WI38 (cell line): Measurements from ENCODE around the gene CCDC63.
A peak's percentile ranks its signal among the peaks of the same experiment; 100 is the strongest.

Experiments
- H3K4me3 ChIP-seq: 2 replicates; pipeline ENCODE4 v1.5.1; 2011; ENCODE audit warnings: low read depth, mild to moderate bottlenecking, control low read depth, low read length
- CTCF ChIP-seq: IDR thresholded peaks from 2 replicates; pipeline ENCODE4 v1.5.1; 2012; ENCODE audit warnings: low read depth, mild to moderate bottlenecking, control low read depth, low read length

CCDC63 gene

GRCh38 chr12:110821917-110822316, 24.9 kb upstream of the CCDC63 start:
- H3K4me3 ChIP-seq = no peak overlapping the region
- TF ChIP-seq CTCF = no peak

DNA sequence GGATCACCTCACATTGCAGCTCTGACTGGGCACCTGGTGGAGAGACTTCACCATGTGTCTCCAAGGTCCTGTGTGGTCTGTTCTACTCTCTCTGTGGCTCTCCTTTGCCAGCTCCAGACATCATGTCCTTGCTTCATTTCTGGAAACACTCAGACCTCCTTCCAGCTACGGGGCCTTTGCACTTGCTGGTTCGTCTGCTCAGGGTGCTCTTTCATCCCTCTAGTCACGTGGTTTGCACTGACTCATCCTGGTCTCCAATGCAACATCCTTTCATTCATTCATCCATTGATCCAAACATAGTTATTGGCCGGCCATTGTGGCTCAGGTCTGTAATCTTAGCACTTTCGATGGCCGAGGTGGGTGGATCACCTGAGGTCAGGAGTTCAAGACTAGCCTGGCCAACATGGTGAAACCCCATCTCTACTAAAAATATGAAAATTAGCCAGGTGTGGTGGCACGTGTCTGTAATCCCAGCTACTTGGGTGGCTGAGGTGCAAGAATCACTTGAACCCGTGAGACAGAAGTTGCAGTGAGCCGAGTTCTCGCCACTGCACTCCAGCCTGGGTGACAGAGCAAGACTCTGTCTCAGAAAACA, 23.9 kb upstream of the CCDC63 start:
- no peak overlapping the region for H3K4me3 ChIP-seq
- no peak for TF ChIP-seq CTCF

DNA sequence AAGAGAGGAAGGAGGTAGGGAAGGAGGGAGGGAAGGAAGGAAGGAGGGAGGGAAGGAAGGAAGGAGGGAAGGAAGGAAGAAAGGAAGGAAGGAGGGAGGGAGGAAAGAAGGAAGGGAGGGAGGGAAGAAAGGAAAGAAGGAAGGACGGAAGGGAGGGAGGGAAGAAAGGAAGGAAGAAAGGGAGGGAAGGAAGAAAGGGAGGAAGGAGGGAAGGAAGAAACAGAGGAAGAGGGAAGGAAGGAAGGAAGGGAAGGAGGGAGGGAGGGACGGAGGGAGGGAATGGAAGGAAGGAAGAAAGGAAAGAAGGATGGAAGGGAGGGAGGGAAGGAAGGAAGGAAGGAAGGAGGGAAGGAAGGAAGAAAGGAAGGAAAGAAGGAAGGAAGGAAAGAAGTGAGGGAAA, 22.4 kb upstream of the CCDC63 start:
- no peak for TF ChIP-seq CTCF
- H3K4me3 ChIP-seq = no peak overlapping the region

DNA sequence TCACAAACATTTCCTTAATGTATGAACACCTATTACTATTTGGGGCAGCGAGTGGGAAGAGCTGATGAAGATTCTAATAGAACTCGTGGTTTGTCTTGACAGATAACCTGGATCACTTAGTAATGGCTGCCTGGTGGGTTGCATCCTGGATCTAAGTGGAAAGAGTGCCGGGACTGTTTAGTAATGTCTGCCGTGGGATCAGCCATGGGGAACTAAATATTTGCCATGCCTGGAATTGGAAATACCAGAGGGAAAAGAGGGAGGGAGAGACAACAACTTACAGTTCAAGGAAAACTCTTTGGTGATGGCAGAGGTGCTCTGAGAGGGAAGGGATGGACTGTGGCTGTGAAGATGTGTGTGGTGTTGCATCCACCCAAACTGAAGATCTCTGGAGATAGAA, 21.3 kb upstream of the CCDC63 start:
- no peak overlapping the region for H3K4me3 ChIP-seq
- no peak for TF ChIP-seq CTCF

DNA sequence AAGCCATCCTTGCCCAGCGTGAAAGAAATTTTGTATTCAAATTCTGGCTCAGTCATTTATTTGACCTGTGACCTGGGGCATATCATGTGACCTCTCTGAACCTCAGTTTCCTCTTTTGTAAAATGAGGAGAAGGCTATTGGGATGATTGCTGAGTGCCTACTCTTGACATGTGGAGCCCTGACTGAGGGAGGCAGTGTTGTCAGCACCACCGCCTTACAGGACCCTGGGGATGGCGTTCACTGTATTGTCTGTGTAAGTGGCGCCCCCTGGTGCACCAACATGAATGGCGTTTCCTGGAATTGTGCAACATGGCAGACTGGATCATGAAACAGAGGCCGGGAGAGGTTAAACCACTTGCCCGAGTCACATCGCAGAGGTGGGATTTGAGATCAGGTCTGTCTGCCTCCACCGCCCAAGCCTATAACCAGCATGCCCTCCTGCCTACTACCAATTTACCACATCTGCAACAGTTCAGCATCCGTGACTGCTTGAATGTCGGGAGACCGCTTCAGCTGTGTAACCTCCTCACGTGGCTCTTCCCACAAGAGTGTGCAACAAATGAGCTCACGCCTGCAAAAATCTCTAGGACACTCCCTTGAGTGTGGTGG, 20.1 kb upstream of the CCDC63 start:
- peak; percentile 64 for TF ChIP-seq CTCF
- no peak overlapping the region for H3K4me3 ChIP-seq

DNA sequence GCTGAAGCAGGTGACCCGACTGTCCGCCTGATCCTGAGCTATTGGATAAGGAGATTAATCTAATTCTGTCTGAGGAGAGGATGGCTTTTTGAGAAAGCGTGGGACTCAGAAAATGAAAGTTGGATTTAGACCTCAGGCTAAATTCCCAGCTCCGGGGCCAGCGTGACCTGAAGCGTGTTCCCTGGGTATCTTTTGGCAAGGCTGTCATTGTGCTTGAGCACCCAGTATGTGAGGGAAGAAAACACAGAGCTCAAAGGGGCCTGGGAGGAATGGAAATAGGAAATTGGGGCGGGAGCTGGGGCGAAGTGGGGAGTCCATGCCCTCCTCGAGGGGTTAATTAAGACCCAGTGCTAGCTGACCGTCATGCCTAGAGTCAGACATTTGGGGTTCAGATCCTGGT, 17.5 kb upstream of the CCDC63 start:
- no peak overlapping the region for H3K4me3 ChIP-seq
- no peak for TF ChIP-seq CTCF

- no peak for TF ChIP-seq CTCF
- H3K4me3 ChIP-seq = no peak overlapping the region
Observed at GRCh38 chr12:110836291-110836690, 10.5 kb upstream of the CCDC63 start.
